Left hindlimb (tissue), 1 donor: ENCODE results near the gene IFI27L2.
A peak's percentile ranks its signal among the peaks of the same experiment; 100 is the strongest.

ENCODE experiments used
- DNase-seq: peaks from one replicate; pipeline ENCODE4 v3.0.0-alpha.2; 2018

Gene IFI27L2

DNA sequence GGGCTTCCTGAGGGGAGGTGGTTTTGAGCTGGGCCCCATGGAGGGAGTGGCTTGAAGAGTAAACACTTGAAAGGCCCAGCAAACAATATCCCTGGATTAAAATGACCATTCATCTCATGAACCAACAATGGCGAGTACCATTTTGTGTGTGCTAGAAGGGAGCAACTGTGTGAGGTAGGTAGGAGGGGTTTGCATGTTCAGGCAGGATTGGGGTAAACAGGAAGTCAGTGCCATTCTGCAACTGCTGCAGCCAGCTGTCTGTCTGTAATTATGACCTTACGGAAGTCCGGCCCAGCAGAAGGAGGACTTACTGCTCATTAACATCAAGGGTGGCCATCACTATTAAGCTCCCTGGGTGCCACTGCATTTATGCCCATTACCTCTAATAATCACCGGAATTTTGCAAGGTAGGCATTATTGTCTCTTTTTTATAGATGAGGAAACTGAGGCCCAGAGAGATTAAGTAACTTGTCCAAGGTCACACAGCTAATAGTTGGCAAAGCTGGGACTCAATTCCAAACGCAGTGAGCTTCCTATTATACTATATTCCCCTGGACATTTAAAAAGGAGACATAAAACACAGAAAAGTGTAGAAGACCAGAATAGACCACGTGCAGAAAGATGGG is 16.6 kb upstream of the IFI27L2 start:
- DNase-seq, result no peak

DNA sequence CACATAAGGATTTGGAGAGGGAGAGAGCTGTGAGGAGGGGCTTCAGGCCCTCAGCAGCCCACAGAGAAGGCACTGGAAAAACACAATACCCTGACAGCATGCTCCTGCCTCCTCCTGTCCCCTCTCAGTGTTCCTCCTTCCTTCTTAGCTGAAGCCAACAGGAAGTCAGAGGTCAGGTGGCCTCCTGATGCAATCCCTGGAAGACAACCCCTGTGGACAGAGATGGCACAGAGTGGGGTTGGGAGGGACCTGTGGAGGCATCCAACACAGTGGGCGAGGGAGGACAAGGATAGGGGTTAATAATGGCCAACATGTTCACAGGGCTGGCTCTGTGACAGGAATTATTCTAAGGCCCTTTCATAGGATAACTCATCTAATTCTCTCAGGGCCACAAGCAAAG is 15.4 kb upstream of the IFI27L2 start:
- DNase-seq, result no peak

DNA sequence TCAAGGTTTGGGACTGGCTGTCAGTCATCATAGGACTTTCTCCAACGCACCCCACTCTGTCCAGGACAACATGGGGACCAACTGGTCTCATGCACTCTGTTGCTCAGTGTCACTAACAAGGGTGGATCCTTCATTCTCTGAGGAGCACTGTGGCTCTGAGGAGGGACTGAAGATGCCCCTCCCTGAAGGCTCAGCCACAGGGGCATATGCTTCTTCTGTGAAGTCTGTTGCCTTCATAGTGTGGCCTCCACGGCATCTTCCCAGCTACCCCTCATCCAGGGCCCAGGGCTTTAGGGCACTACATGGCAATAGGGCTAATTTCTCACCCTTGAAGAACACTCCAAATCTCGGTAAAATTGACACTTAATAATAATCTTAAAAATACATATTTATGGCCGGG is 14.3 kb upstream of the IFI27L2 start:
- DNase-seq, result no peak

DNA sequence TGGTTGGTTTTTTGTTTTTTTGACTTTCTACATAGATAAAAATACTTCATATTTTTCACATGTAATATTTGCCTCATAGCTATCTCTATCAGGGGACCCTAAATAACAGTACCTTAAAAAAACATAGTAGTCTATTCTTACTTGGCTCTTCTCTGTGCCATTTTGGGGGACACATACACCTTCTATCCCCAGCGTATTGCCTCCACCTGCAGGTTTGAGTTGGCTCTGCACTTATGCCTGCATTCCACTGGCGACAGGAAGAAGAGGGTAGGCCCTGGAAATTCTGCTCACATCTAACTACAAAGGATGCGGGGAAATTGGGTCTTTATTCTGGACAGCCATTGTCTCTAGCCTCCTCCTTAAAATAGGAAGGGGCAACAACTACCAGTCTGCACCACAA is 13.8 kb upstream of the IFI27L2 start:
- DNase-seq, result no peak

DNA sequence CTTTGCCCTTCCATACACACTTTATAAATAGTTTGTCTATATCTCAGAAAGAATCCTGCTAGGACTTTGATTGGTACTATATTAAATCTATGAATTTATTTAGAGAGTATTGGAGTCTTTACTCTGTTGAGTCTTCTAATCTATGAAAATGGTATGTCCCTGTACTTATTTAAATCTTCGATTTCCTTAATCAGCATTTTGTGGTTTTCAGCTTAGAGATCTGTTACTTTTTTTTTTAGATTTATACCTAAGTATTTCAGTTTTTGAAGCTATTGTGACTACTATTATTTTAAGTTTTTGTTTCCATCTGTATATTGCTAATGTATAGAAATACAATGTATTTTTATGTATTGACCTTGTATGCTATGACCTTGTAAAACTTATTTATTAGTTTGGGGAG is 13.4 kb upstream of the IFI27L2 start:
- DNase-seq, result no peak

DNA sequence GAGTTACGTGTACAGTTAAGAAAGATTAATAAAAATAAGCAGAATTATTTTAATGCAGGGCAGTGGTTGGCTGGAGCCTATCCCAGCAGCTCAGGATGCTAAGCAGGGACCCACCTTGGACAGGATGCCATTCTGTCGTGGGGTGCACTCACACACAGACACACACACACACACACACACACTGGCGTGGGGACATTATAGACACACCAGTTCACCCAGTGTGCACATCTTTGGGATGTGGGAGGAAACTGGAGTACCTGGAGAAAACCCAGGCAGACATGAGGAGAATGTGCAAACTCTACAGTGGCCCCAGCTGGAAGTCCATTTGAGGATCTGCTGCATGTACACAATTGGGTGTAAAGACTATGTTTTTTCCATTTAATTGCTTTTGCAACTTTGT is 12.8 kb upstream of the IFI27L2 start:
- DNase-seq, result no peak

DNA sequence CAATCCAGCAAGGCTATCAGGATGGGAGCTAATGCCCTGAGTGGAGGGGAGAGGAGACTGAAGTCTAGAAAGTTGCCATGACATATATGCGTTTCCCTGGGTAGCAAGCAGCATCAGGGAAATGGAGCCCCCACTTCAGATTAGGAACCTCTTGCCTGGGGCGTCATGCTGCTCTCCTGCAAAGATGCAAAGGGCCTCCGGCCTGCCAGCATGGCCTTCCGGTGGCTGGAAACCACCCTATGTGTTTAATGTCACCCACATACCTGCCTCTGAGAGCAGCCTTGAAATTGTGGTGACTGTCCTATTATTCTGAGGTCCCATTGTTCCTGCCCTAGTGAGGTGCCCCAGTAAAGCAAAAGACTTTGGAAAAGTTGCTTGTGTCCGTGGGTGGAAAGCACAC is 10.0 kb upstream of the IFI27L2 start:
- no peak for DNase-seq

DNA sequence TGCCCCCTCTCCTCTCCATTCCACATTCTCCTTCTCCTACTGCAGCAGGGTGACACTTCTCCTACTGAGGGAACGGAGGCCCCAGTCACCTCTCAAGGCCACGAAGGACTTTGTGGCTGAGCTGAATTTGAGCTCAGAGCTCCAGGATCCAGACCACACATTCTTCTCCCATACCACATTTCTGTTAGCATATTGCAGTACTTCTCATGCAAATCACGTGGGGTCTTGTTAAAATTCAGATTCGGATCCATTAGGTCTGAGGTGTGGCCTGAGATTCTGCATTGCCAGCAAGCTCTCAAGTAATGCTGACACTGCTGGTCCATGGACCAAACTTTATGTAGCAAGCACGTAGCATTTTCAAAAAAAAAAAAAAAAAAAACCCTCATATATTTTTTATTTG is 9.6 kb upstream of the IFI27L2 start:
- no peak for DNase-seq

DNA sequence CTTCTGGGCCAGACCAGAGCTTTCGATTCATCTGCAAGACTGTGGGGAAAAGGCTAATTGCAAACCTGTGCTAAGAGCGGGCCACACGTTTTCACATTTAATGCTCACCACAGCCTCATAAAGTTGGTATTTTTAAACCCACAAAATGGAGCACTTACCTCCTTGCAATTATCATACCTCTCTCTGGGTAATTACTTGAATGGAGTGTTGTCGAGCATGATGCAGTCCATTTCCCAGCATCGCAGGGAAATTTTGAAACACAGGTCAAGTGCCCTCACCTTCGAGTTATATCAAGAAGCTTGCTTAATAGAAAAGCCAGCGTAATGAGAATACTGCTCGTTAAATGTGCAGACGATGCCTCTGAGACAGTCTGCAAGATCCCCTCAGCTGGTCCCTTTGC is 8.8 kb upstream of the IFI27L2 start:
- DNase-seq, result no peak

DNA sequence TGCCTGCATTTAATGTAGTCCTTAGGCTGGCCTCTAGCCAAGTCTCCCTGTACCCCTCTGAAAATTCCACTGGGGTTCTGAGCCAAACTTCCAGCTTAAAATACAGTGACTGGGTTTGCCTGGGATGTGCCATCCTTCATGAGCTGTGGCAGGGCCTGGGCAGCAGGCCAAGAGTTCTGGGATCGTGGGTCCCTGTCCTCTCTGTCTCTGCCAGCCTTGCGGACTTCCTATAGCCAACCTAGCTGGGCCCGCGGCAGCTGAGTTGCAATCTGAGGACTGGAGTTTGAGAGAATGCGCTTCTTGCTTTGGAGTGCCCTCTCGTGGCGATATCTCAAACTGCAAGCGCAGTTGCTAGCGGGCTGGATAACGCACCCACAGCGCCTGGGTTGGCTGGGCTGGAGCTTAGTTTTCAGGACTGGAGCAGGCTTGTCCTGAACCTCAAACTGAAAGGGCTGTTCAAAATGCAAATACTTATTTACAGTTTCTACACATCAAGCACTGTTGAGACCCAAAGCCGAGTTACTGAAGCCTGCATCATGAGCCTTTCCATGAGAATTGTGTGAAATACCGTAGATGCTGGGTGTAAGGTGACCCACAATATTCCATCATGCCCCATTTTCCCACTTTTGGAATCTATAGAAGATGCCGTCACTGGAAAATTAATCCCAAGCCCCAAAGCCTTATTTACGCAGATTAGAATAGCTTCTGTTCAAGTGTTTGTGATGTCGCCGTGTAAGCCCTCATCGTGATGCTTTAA is 7.3 kb upstream of the IFI27L2 start:
- peak; percentile 77 for DNase-seq

DNA sequence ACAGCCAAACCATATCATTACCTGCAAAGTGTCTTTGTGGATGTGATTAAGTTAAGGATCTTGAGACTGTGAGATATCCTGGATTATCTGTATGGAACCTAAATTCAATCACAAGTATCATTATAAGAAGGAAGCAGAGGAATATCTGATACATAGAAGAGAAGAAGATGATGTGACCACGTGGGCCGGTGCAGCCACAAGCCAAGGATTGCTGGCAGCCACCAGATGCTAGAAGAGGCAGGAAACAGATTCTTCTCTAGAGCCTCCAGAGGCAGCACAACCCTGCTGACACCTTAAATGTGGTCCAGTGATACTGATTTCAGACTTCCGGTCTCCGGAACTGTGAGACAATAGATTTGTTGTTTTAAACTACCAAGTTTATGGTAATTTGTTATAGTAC is 6.1 kb upstream of the IFI27L2 start:
- no peak for DNase-seq

DNA sequence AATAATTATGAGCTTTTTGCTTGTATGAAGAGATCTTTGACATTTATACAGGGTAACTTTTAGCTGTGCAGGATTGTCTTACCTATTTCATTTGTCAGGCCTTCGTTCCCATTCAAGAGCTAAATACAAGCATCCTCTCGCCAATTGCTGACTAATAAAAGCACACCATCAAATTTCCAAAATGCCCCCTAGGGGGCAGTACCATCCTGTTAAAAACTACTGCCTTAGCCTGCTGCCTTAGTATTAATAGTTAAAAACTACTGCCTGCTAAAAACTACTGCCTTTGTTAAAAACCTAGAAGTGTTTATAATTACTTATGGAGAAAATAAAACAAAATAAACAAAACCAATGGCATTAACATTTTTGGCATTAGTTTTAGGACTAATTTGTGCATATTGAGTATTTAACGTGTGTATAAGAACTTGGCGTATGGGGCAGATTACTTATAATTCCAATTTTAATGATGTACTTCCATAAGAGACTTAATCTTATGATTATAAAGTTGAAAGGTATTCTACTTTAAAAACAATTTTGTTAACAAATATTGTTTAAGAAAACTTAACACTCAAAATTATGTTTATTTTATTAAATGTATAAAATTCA is 3.0 kb upstream of the IFI27L2 start:
- no peak for DNase-seq

DNA sequence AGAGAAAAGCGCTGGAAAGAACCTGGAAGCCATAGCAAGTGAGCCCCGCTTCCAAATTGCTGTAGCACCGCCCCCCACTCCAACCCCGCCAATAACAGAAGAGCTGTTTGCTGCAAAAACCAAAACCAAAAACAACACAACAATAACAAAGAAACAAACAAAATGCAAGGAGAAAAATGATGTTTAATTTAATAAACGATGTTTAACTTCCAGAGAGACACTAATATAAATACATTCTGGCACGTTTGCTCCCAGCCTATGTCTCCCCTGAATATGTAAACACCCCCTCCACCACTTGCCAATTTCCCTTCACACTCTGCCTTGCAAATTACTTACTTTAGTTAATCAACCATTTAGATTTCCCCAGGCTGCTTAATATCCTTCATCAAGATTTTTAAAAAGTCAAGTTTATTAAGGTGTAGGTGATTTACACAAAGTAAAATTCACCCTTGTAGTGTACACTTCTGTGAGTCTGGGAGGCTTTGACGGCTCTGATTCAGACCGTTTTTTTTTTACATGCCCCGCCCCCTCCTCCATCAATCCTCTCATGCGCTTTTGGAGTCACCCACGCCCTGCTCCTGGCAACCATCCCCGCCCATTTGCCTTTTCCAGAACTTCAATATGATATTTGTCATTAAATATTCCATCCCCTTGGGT is 482 bp upstream of the IFI27L2 start:
- DNase-seq, result peak; percentile 45

DNA sequence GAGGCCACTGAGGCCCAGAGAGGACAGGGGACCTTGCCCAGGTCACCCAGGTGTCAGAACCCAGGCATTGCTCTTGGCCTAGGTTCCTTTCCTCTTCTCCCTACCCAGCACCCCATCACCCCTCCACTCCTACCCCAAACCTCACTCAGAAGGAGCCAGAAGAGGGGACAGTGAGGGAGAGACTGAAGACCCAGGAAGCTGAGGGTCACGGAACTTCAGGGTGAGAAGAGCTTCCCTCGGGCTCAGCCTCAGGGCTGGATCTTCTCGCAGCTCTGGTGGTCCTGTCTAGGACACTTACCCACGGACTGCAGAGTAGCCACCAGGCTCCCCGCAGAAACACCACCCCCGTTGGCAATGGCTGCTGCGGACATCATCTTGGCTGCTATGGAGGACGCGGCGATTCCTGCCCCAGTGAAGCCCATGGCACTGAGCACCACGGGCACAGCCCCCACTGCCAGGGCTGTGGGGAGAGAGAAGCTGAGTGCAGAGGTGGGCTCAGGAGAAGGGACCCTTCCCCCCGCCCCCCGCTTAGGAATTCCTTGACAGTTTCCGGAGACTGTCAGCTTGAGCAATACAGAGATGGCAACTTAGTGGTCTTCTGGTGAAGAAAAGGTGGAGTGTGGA is 1.1 kb downstream of the IFI27L2 start:
- DNase-seq, result no peak

DNA sequence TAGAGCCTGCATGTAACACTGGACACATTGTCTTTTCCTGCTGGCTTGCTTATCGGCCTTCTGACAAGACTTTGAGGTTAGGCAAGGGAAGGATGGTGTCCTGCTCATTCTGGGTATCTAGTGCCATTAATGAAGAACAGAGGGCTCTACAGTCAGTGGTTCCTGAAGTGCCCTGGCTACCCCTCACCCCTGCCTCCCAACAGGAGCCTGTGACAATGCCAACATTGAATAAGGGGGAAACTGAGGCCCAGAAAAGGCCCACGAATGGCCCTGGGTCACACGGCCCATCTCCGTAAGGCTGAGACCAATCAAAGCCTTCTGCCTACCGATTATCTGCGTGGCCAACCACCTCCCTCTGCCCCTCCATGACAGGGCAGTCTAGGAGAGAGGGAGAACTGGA is 2.1 kb downstream of the IFI27L2 start:
- no peak for DNase-seq

DNA sequence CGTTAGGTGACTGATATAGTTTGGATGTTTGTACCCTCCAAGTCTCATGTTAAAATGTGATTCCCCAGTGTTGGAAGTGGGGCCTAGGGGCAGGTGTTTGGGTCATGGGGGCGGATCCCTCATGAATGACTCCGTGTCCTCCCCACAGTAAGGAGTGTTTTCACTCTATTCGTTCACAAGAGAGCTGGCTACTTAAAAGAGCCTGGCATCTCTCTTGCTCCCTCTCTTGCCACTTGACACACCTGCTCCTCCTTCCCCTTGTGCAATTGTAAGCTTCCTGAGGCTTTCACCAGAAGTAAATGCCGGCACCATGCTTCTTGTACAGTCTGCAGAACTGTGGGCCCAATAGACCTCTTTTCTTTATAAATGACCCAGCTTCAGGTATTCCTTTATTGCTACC is 2.6 kb downstream of the IFI27L2 start:
- no peak for DNase-seq

DNA sequence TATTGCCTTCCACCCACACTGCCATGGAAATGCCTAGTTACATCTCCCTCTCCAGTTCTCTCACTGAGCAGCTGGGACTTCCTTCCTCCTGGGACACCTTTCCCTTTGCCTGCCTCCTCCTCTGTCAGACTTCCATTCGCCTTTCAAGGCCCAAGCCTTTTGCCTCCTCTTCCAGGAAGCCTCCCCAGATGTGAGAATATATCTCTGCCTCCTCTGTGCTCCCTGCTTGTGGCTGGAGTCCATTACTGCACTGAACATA is 3.1 kb downstream of the IFI27L2 start:
- DNase-seq, result no peak

DNA sequence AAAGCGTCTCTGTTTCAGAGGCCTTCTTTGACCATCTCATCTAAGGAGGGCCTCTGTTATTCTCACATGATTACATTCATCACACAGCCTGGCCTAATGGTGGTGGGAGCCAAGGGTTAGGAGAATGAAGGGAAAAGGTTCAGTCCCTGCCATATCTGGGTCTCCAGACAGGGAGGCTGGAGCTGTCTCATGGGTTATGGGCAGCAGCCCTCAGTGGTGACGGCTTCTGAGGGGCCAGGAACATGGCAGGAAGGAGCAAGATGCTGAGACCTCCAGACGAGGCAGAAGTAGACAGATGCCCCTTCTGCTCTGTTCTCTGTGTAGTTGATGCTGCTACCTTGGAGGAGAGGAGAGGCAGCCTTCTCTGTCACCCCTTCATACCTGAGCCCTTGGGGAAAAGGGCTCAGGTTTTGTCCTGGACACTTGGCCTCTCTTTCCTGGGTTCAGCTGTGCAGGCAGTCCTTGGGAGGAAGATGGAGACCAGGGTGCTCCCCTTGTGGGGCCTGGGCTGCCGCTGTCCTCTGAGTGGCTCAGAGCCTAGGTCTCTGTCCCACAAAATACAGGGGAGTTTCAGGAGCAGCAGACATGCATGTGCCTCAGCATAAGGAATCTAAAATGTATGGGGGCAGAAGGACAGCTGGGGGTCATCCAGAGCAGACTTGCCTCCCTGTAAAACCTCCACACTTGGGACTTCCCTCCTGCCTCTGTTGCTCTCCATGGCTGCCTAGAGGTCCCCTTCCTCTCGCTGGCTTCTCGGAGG is 3.6 kb downstream of the IFI27L2 start:
- DNase-seq, result no peak

DNA sequence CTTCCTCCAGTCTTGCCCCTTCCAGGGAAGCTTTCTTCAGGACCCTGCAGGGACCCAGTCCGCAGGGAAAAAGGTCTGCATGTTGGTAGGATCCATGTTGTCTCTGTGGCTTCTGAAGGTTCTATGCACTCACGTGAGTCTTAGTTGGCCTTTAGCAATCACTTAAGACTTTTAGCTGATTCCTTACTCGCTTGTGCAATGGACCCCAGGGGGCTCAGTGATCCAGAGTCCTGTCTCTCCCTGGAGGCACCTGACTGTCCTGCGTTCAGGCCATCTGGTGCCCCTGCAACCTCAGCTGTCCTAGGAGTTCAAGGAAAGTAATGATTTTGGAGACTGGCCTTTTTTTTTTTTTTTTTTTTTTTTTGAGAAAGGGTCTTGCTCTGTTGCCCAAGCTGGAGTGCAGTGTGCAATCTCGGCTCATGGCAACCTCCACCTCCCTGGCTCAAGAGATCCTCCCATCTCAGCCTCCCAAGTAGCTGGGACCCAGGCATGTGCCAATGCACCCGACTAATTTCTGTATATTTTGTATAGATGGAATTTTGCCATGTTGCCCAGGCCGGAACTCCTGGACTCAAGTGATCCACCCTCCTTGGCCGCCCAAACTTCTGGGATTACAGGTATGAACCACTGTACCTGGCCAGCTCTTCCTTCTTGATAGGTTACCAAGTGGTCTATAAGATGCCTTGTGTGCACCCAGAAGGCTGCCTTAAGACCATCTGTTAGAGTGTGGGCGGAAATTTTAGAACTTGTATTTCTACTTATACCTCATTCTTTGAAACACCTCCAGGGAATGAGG is 4.6 kb downstream of the IFI27L2 start:
- DNase-seq, result no peak

DNA sequence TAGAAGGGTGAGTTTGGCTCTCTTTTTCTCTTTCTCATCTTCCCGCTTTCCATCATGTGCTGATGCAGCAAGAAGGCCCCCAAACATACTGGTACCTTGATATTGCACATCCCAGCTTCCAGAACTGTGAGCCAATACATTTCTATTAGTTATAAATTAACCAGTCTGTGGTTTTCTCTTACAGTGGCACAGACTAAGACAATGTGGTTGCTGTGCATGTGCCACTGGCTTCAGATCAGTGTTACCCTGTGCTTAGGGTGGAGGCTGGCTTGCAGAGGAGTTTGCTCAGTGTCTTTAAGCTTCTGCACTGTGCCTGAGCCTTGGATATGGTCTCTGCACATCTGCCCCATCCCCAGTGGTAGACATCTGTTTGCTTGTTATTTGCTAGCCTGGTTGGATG is 5.5 kb downstream of the IFI27L2 start:
- no peak for DNase-seq

DNA sequence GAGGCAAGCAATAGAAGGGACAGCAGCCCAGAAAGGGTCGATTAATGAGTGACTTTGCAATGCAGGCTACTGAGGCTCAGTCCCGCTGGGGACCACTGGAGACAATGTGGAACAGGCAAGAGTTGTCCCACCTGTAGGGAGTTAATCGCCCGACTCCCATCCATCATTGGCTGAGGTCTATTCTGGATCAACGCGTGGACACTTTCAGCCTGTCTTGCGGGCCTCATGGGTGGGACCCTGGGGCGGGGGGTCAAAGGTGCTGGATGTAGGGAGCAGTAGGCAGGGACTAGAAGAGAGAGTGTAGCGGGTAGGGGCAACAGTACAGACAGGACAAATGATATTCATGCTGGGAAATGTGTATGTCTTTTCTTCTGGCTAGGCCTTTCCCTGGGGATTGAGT is 6.1 kb downstream of the IFI27L2 start:
- no peak for DNase-seq

DNA sequence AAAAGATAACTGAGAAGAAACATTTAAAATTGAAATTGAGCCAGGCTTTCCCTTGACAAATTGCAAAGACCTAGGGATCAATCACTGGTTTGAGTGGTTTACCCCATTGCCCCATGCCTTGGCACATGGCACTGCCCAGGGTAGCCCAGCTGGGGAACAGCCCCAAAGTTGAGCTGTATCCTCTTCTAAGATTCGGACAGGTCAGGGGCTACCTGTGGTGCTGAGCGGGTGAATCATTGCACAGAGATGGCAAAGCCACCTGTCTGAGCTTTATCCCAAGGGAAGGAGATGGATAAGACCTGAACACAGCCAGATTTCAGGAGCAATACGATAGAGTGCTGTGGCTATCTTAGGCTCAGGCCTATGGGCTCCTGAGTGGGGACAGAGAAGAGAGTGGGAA is 7.0 kb downstream of the IFI27L2 start:
- no peak for DNase-seq
